Trophoblast cell (in vitro differentiated cells and primary cell): Measurements from ENCODE around the gene CYP4B1.

Experiments used
- DNase-seq, 2 donors: peaks; one replicate each; pipeline ENCODE4 v3.0.0-alpha.2; 2016
- H2AFZ ChIP-seq: 2 replicates; pipeline ENCODE4 v1.6.1; 2013; ENCODE audit warnings: low read length, moderate library complexity, mild to moderate bottlenecking; ENCODE audit not compliant: insufficient read depth, poor library complexity
- H2AK5ac ChIP-seq: 2 replicates; pipeline ENCODE4 v1.6.1; 2013; ENCODE audit warnings: mild to moderate bottlenecking, low read length
- H2BK120ac ChIP-seq: 2 replicates; pipeline ENCODE4 v1.6.1; 2013; ENCODE audit warnings: low read length, mild to moderate bottlenecking, moderate library complexity; ENCODE audit not compliant: insufficient read depth, poor library complexity
- H2BK12ac ChIP-seq: 2 replicates; pipeline ENCODE4 v1.6.1; 2013; ENCODE audit warnings: mild to moderate bottlenecking, low read length, moderate library complexity
- H2BK5ac ChIP-seq: 2 replicates; pipeline ENCODE4 v1.6.1; 2013; ENCODE audit warnings: low read length, low read depth, moderate library complexity, mild to moderate bottlenecking; ENCODE audit not compliant: poor library complexity
- H3K14ac ChIP-seq: 2 replicates; pipeline ENCODE4 v1.6.1; 2013; ENCODE audit warnings: mild to moderate bottlenecking, low read length
- H3K18ac ChIP-seq: 2 replicates; pipeline ENCODE4 v1.6.1; 2013; ENCODE audit warnings: mild to moderate bottlenecking, low read length
- H3K23ac ChIP-seq: 2 replicates; pipeline ENCODE4 v1.6.1; 2013; ENCODE audit warnings: low read length
- H3K27ac ChIP-seq: 2 replicates; pipeline ENCODE4 v1.5.1; 2013; ENCODE audit warnings: low read depth, mild to moderate bottlenecking, inconsistent platforms, low read length, moderate library complexity
- H3K27me3 ChIP-seq: 2 replicates; pipeline ENCODE4 v1.6.1; 2013; ENCODE audit warnings: inconsistent platforms, mild to moderate bottlenecking, low read length, moderate library complexity; ENCODE audit not compliant: insufficient read depth
- H3K36me3 ChIP-seq, 2 experiments: 1 replicate in 1 of 2; 2 replicates in 1 of 2; pipeline ENCODE4 v1.6.1; 2013; ENCODE audit warnings: low read length in 2 of 2, mild to moderate bottlenecking in 2 of 2, moderate library complexity in 1 of 2; ENCODE audit not compliant: insufficient read depth in 2 of 2, control insufficient read depth in 1 of 2
- H3K4ac ChIP-seq: 2 replicates; pipeline ENCODE4 v1.6.1; 2013; ENCODE audit warnings: low read depth, mild to moderate bottlenecking, low read length, moderate library complexity
- H3K4me1 ChIP-seq, 2 experiments: 1 replicate in 1 of 2; 2 replicates in 1 of 2; pipeline ENCODE4 v1.6.1; 2013; ENCODE audit warnings: low read length in 2 of 2, mild to moderate bottlenecking in 2 of 2, moderate library complexity in 1 of 2; ENCODE audit not compliant: insufficient read depth in 2 of 2, control insufficient read depth in 1 of 2
- H3K4me2 ChIP-seq: 2 replicates; pipeline ENCODE4 v1.6.1; 2013; ENCODE audit warnings: inconsistent platforms, mild to moderate bottlenecking, low read length, moderate library complexity
- H3K4me3 ChIP-seq: 2 replicates; pipeline ENCODE4 v1.5.1; 2013; ENCODE audit warnings: mild to moderate bottlenecking, low read depth, low read length, inconsistent platforms
- H3K79me1 ChIP-seq: one replicate; pipeline ENCODE4 v1.6.1; 2013; ENCODE audit warnings: low read length
- H3K79me2 ChIP-seq: 2 replicates; pipeline ENCODE4 v1.6.1; 2013; ENCODE audit warnings: low read length, mild to moderate bottlenecking; ENCODE audit not compliant: control insufficient read depth, insufficient read depth, poor library complexity
- H3K9ac ChIP-seq: 2 replicates; pipeline ENCODE4 v1.6.1; 2013; ENCODE audit warnings: mild to moderate bottlenecking, low read length
- H3K9me3 ChIP-seq: 2 replicates; pipeline ENCODE4 v1.6.1; 2013; ENCODE audit warnings: low read depth, mild to moderate bottlenecking, control low read depth, inconsistent platforms, low read length; ENCODE audit not compliant: insufficient read depth
- H4K12ac ChIP-seq: 2 replicates; pipeline ENCODE4 v1.6.1; 2013; ENCODE audit warnings: low read depth, mild to moderate bottlenecking, low read length, moderate library complexity
- H4K8ac ChIP-seq: 2 replicates; pipeline ENCODE4 v1.6.1; 2013; ENCODE audit warnings: low read depth, mild to moderate bottlenecking, low read length, moderate library complexity
- H4K91ac ChIP-seq: one replicate; pipeline ENCODE4 v1.6.1; 2013; ENCODE audit warnings: low read depth, mild to moderate bottlenecking, low read length, moderate library complexity
- WGBS: extraction: QIAGEN DNeasy Blood & Tissue Kit; methylation state at CpG from one replicate; pipeline ENCODE4 v1.1.7; 2013; ENCODE audit warnings: missing lambda C conversion rate; ENCODE audit not compliant: insufficient read length, insufficient coverage; ENCODE audit errors: extremely low coverage; 5-methylcytosine and 5-hydroxymethylcytosine counted together

The CYP4B1 gene

DNA sequence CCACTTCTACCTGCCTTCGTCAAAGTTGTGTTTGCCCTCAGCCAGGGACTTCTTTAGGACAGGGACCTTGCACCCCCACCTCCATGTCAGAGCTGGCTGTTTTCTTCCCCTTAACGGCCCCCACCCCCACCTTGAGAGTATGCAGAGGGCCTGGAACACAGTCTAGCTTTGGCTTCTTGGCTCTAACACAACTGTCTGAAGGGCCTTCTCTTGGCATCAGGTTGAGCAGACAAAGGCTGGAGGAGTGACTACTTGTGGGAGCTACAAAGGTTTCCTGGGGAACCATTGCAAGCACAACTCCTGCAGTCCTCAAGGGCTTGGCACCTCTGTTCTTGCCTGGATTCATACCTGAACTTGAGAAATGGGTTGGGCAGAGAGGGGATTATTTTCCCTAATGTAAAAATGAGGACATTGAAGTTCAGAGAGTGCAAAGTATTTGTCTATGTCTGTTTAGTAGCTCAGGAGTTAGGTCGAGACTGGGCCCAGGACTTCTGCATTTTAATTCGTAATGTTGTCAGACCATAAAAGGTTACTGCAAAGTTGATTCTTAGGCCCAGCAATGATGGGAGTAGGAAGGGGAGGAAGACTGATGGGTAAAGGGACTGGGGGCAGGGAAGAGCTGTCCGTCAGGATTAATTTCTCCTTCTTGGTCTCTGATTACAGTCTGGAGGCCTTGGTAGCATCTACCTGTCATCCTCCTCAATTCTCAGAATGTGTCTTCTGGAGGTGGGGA is 2.6 kb downstream of the CYP4B1 start:
- H3K4me2 ChIP-seq, result no peak overlapping the region
- no peak overlapping the region for H3K9ac ChIP-seq
- no peak overlapping the region for H4K12ac ChIP-seq
- H4K91ac ChIP-seq, result no peak overlapping the region
- no CpG with 5 or more reads among the region's 5 CpGs for WGBS
- H3K4ac ChIP-seq, result no peak overlapping the region
- no peak overlapping the region for H2BK12ac ChIP-seq
- no peaks in the 10 kb centered on the region for H3K79me1 ChIP-seq
- no peak overlapping the region for H4K8ac ChIP-seq
- H2AFZ ChIP-seq, result no peak overlapping the region
- no peaks in the 10 kb centered on the region for H3K27me3 ChIP-seq
- no peak overlapping the region for H2AK5ac ChIP-seq
- no peak overlapping the region for H2BK5ac ChIP-seq
- H3K14ac ChIP-seq, result no peak overlapping the region
- no peak overlapping the region for H3K18ac ChIP-seq
- H3K79me2 ChIP-seq, result no peaks in the 10 kb centered on the region
- H2BK120ac ChIP-seq, result no peak overlapping the region
- H3K36me3 ChIP-seq, result no peaks in the 10 kb centered on the region
- DNase-seq, result no peak
- no peak overlapping the region for H3K4me3 ChIP-seq
- H3K4me1 ChIP-seq, result peaks cover 6 to 11% of the 10 kb centered on the region in 2 experiments
- no peaks in the 10 kb centered on the region for H3K9me3 ChIP-seq
- no peak overlapping the region for H3K23ac ChIP-seq
- no peak overlapping the region for H3K27ac ChIP-seq

GRCh38 chr1:46802081-46802480 is 3.2 kb downstream of the CYP4B1 start:
- H3K23ac ChIP-seq, result no peak overlapping the region
- peaks cover 6 to 12% of the 10 kb centered on the region in 2 experiments for H3K4me1 ChIP-seq
- H4K12ac ChIP-seq, result no peak overlapping the region
- WGBS, result no CpG with 5 or more reads among the region's 1 CpG
- H3K79me1 ChIP-seq, result no peaks in the 10 kb centered on the region
- H3K4ac ChIP-seq, result no peak overlapping the region
- H3K27ac ChIP-seq, result no peak overlapping the region
- no peak overlapping the region for H2AFZ ChIP-seq
- H2AK5ac ChIP-seq, result no peak overlapping the region
- no peaks in the 10 kb centered on the region for H3K27me3 ChIP-seq
- no peak overlapping the region for H3K18ac ChIP-seq
- H3K14ac ChIP-seq, result no peak overlapping the region
- no peak overlapping the region for H4K91ac ChIP-seq
- H2BK120ac ChIP-seq, result no peak overlapping the region
- DNase-seq, result no peak
- H3K36me3 ChIP-seq, result no peaks in the 10 kb centered on the region
- H2BK5ac ChIP-seq, result no peak overlapping the region
- no peak overlapping the region for H2BK12ac ChIP-seq
- H3K4me2 ChIP-seq, result no peak overlapping the region
- H4K8ac ChIP-seq, result no peak overlapping the region
- H3K4me3 ChIP-seq, result no peak overlapping the region
- H3K79me2 ChIP-seq, result no peaks in the 10 kb centered on the region
- no peak overlapping the region for H3K9ac ChIP-seq
- no peaks in the 10 kb centered on the region for H3K9me3 ChIP-seq

GRCh38 chr1:46802901-46803574 is 4.2 kb downstream of the CYP4B1 start:
- Histone ChIP-seq H4K8ac (no peak overlapping the region), H3K27me3 (no peaks in the 10 kb centered on the region), H3K23ac (no peak overlapping the region), H4K91ac (no peak overlapping the region), H3K4ac (no peak overlapping the region), H3K14ac (no peak overlapping the region), H3K4me1 (peaks cover 9 to 12% of the 10 kb centered on the region in 2 experiments), H2BK5ac (no peak overlapping the region), H4K12ac (no peak overlapping the region), H2AFZ (no peak overlapping the region), H2BK120ac (no peak overlapping the region), H3K9ac (no peak overlapping the region), H3K9me3 (no peaks in the 10 kb centered on the region), H3K4me2 (no peak overlapping the region), H3K79me1 (no peaks in the 10 kb centered on the region), H3K79me2 (no peaks in the 10 kb centered on the region), H2AK5ac (no peak overlapping the region), H2BK12ac (no peak overlapping the region), H3K4me3 (no peak overlapping the region), H3K36me3 (no peaks in the 10 kb centered on the region), H3K27ac (no peak overlapping the region), H3K18ac (no peak overlapping the region)
- WGBS, result no CpG with 5 or more reads among the region's 6 CpGs
- DNase-seq, result no peak

DNA sequence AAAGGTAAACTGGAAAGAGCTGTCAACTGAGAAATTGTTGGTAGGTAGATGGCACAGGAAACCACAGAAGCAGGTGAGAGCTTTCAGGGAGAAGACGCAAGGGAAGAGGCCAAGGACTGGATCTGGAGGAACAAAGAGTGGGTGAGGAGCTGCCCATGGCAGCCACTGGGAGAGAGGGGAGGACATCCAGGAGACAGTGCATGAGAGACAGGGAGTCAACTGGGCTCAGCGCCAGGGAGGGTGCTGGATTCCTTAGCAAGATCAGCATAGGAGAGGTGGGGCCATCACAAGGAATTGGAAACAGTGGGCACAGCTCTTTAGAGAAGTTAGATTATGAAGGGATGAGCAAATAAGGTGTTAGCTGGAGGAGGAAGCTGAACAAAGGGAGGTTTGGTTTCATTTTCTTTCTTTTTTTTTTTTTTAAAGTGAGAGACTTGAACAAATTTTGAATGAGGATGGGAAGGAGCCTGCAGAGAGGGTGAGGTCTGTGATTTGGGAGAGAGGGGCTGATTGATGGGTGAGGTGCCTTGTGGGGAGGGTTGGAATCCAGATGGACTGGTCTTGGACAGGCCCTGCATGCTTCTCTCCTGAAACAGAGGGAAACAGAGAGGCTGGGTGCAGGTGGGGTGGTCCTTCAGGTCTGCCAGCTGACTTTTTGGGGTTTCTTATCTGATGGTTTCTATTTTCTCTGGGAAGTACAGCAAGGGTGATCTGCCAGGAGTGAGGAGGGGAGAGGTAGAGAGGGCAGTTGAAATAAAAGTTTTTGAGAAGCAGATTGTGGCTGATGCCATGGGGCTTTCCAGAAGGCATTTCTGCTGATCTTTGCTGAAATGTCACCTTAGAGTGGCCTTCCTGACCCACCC is 5.4 kb downstream of the CYP4B1 start:
- Histone ChIP-seq H2AK5ac (no peak overlapping the region), H3K9ac (no peak overlapping the region), H3K27me3 (no peaks in the 10 kb centered on the region), H3K79me1 (no peaks in the 10 kb centered on the region), H2BK120ac (no peak overlapping the region), H2AFZ (no peak overlapping the region), H3K23ac (no peak overlapping the region), H3K14ac (no peak overlapping the region), H3K18ac (no peak overlapping the region), H3K36me3 (no peaks in the 10 kb centered on the region), H3K4me1 (peaks cover 9 to 12% of the 10 kb centered on the region in 2 experiments), H3K4me2 (no peak overlapping the region), H3K79me2 (no peaks in the 10 kb centered on the region), H4K91ac (peak overlapping the region; percentile 55), H4K8ac (no peak overlapping the region), H2BK5ac (no peak overlapping the region), H4K12ac (no peak overlapping the region), H3K27ac (no peak overlapping the region), H3K4me3 (no peak overlapping the region), H3K9me3 (no peaks in the 10 kb centered on the region), H3K4ac (no peak overlapping the region), H2BK12ac (no peak overlapping the region)
- no CpG with 5 or more reads among the region's 2 CpGs for WGBS
- DNase-seq, result no peak
